Left cardiac atrium (tissue), 4 donors: ENCODE data around the gene GPC5. TPM values are rescaled to one million over a fixed set of nuclear protein-coding genes. Genes with fewer than 3 reads are reported as not detected.
"Not testable (repeated sequence)": the region's sequence is repeated elsewhere in the genome, so short reads cannot be mapped to it uniquely, and the experiment has no call there.

ENCODE experiments used
- ATAC-seq, 2 donors: fragments of 200-7000 bp; cut with Tn5 transposase; one replicate each; pipeline ENCODE4 v1.9.1; 2020; ENCODE audit warnings: mild to moderate bottlenecking in 2 of 2, moderate library complexity in 2 of 2
- DNase-seq: peaks from one replicate; pipeline ENCODE4 v3.0.0-alpha.2; 2020
- intact Hi-C, 2 donors: fragments of 100-400 bp; cut with DNase I; formaldehyde crosslinking; loops; one replicate each; pipeline versions ENCODE4 v1.14.1 to v1.15.1; 2022 to 2023
- long read RNA-seq: library from polyadenylated mRNA; unstranded; transcript quantifications from one replicate; pipeline ENCODE4 v2.0.0, GENCODE V29; 2021
- total RNA-seq, 2 donors: library from RNA; stranded (reverse); fragmentation: NEBNext Ultra II Directional; extraction: Animal tissue kit (Norgen Biotek cat#: 25700); gene quantifications; one replicate each; pipeline ENCODE4 v1.2.1, GENCODE V29; 2021
- donor health status: DM: no; HTN: yes; CAD: no.
- donor health status: DM: no; HTN: yes; CAD: no; lungs with severe emphysema.
- donor health status: DM: yes; HTN: yes; CAD: no.
- donor health status: Dilated cardiomyopathy.

The GPC5 gene
- total RNA-seq, result 1 to 10 TPM; 1.8 to 3.0 TPM
- long read RNA-seq, partial matches to known transcripts, result 0 of 3 reads
- long read RNA-seq, other reads (novel, unspliced or antisense), result 3 of 3 reads

GRCh38 chr13:91398413-91399188 lies at the start of gene GPC5:
Gene GPC5, plus strand, starts transcription at chr13:91398621.
- peak; percentile 80 for DNase-seq
- ATAC-seq, result peak; percentile 99 to 100
- intact Hi-C loops, result no loop called here

- DNase-seq (peak; percentile 93), ATAC-seq (peak; percentile 78 to 82)
- intact Hi-C loops, result no loop called here
These were observed 49.5 kb upstream of the GPC5 start for GRCh38 chr13:91348906-91349435.

GRCh38 chr13:91349992-91350911 lies 48.2 kb upstream of the GPC5 start:
- intact Hi-C loops, result no loop called here
- ATAC-seq (no peak), DNase-seq (no peak)

- ATAC-seq (no peak), DNase-seq (no peak)
- intact Hi-C loops, result no loop called here
These were observed 47.3 kb upstream of the GPC5 start for GRCh38 chr13:91351123-91351522.

- intact Hi-C loops, result no loop called here
- DNase-seq, result no peak
- ATAC-seq, result no peak
These were observed 46.4 kb upstream of the GPC5 start for GRCh38 chr13:91351980-91352379.

- ATAC-seq, DNase-seq, intact Hi-C loops: not testable (repeated sequence)
These were observed 45.5 kb upstream of the GPC5 start for GRCh38 chr13:91352891-91353290.

GRCh38 chr13:91353494-91353893 lies 44.9 kb upstream of the GPC5 start:
- DNase-seq (no peak), ATAC-seq (no peak)
- intact Hi-C loops, result no loop called here

- intact Hi-C loops, result no loop called here
- no peak for ATAC-seq
- DNase-seq, result no peak
These were observed 43.2 kb upstream of the GPC5 start for GRCh38 chr13:91355099-91355825.

GRCh38 chr13:91355826-91356710 lies 42.4 kb upstream of the GPC5 start:
- DNase-seq (no peak), ATAC-seq (no peak)
- intact Hi-C loops, result no loop called here

GRCh38 chr13:91356919-91357612 lies 41.4 kb upstream of the GPC5 start:
- DNase-seq (no peak), ATAC-seq (no peak)
- intact Hi-C loops, result no loop called here

- DNase-seq, result no peak
- ATAC-seq, result no peak
- intact Hi-C loops, result no loop called here
These were observed 40.6 kb upstream of the GPC5 start for GRCh38 chr13:91357613-91358386.

- intact Hi-C loops, result no loop called here
- ATAC-seq, result no peak
- no peak for DNase-seq
These were observed 40.0 kb upstream of the GPC5 start for GRCh38 chr13:91358387-91358782.

GRCh38 chr13:91359111-91359510 lies 39.3 kb upstream of the GPC5 start:
- intact Hi-C loops, result no loop called here
- ATAC-seq (no peak), DNase-seq (no peak)

- DNase-seq (no peak), ATAC-seq (no peak)
- intact Hi-C loops, result no loop called here
These were observed 38.8 kb upstream of the GPC5 start for GRCh38 chr13:91359631-91360030.

- intact Hi-C loops, result no loop called here
- no peak for DNase-seq
These were observed 38.1 kb upstream of the GPC5 start for GRCh38 chr13:91360246-91360751.

GRCh38 chr13:91361755-91362271 lies 36.6 kb upstream of the GPC5 start:
- DNase-seq, result no peak
- no peak for ATAC-seq
- intact Hi-C loops, result no loop called here

More at GRCh38 chr13:91360246-91360751, 38.1 kb upstream of the GPC5 start:
- no peak for ATAC-seq
